CD4-positive, alpha-beta memory T cell (primary cell): ENCODE measurements around the gene CELF4. TPM values are rescaled to one million over a fixed set of nuclear protein-coding genes. Genes with fewer than 3 reads are reported as not detected.

Source experiments
- CTCF ChIA-PET: fragments of 350-600 bp; sonication (Branson Sonifier 250); formaldehyde crosslinking; loops from one replicate; lab custom pipeline; 2021; ENCODE audit warnings: inconsistent platforms; ENCODE audit not compliant: partially characterized antibody; lab: Charles Lee
- POLR2A ChIA-PET: fragments of 350-600 bp; sonication (Branson Sonifier 250); formaldehyde crosslinking; loops from one replicate; lab custom pipeline; 2021; ENCODE audit not compliant: partially characterized antibody; lab: Charles Lee
- DNase-seq, 5 donors: peaks; one replicate each; pipeline versions ENCODE4 v3.0.0 to v3.0.0-alpha.2; 2020 to 2022; ENCODE audit warnings: mixed read lengths in 1 of 5
- H3K27ac ChIP-seq: one replicate; pipeline ENCODE4 v1.7.0; 2013; ENCODE audit warnings: low read depth, low read length
- H3K27me3 ChIP-seq: 2 replicates; pipeline ENCODE4 v1.7.0; 2013; ENCODE audit warnings: mild to moderate bottlenecking, low read length, moderate library complexity; ENCODE audit not compliant: insufficient read depth
- H3K36me3 ChIP-seq: 2 replicates; pipeline ENCODE4 v1.7.0; 2013; ENCODE audit warnings: mild to moderate bottlenecking, low read length, moderate library complexity; ENCODE audit not compliant: insufficient read depth
- H3K4me1 ChIP-seq: 2 replicates; pipeline ENCODE4 v1.7.0; 2013; ENCODE audit warnings: mild to moderate bottlenecking, low read length, moderate library complexity; ENCODE audit not compliant: insufficient read depth
- H3K4me3 ChIP-seq, 2 donors: one replicate each; pipeline ENCODE4 v1.7.0; 2013; ENCODE audit warnings: low read length in 2 of 2, mild to moderate bottlenecking in 1 of 2
- H3K9me3 ChIP-seq, 2 donors: one replicate each; pipeline ENCODE4 v1.7.0; 2013; ENCODE audit warnings: low read length in 2 of 2, control low read depth in 1 of 2; ENCODE audit not compliant: control insufficient read depth in 1 of 2
- H3K27ac Mint-ChIP-seq, 7 donors: one replicate each; pipeline ENCODE4 v1.8.0; 2020 to 2021; ENCODE audit warnings: mixed read lengths in 7 of 7, mild to moderate bottlenecking in 6 of 7, inconsistent platforms in 3 of 7, moderate library complexity in 3 of 7
- H3K27me3 Mint-ChIP-seq, 2 donors: one replicate each; pipeline ENCODE4 v1.8.0; 2020 to 2021; ENCODE audit warnings: mixed read lengths in 2 of 2
- H3K36me3 Mint-ChIP-seq, 2 donors: one replicate each; pipeline ENCODE4 v1.8.0; 2020 to 2021; ENCODE audit warnings: mixed read lengths in 2 of 2, inconsistent platforms in 1 of 2, mild to moderate bottlenecking in 1 of 2
- H3K4me1 Mint-ChIP-seq, 4 donors: one replicate each; pipeline ENCODE4 v1.8.0; 2020 to 2021; ENCODE audit warnings: mixed read lengths in 4 of 4, mild to moderate bottlenecking in 1 of 4
- H3K4me3 Mint-ChIP-seq, 8 donors: one replicate each; pipeline ENCODE4 v1.8.0; 2020 to 2021; ENCODE audit warnings: mixed read lengths in 8 of 8, mild to moderate bottlenecking in 7 of 8, moderate library complexity in 6 of 8, inconsistent platforms in 3 of 8
- H3K9me3 Mint-ChIP-seq, 8 donors: one replicate each; pipeline ENCODE4 v1.8.0; 2020 to 2021; ENCODE audit warnings: mixed read lengths in 8 of 8, mild to moderate bottlenecking in 5 of 8, inconsistent platforms in 3 of 8, moderate library complexity in 1 of 8
- intact Hi-C: fragments of 100-400 bp; cut with micrococcal nuclease; formaldehyde crosslinking; loops from one replicate; pipeline ENCODE4 v1.15.1; 2023
- polyA plus RNA-seq, 2 donors: library from polyadenylated mRNA; unstranded; fragments of 300-500 nt; fragmentation: Illumina TruSeq; gene quantifications; one replicate each; pipeline ENCODE4 v1.2.3, GENCODE V29; 2021
- total RNA-seq, 2 experiments: library from RNA; stranded (reverse); gene quantifications; one replicate each; pipeline ENCODE4 v1.2.3, GENCODE V29; 2021

CELF4 gene
- total and polyA plus RNA-seq, 4 experiments from 2014 or later, result 0.23 TPM; not detected in 3

GRCh38 chr18:37253394-37254235 is 312.0 kb downstream of the CELF4 start:
- no peak overlapping the region for H3K4me3 ChIP-seq
- ChIA-PET POLR2A (no interaction called here), CTCF (no interaction called here)
- no peak overlapping the region for H3K4me3 Mint-ChIP-seq
- H3K36me3 ChIP-seq, result no peaks in the 10 kb centered on the region
- H3K36me3 Mint-ChIP-seq, result no peaks in the 10 kb centered on the region
- H3K9me3 ChIP-seq, result no peaks in the 10 kb centered on the region
- peaks cover 3 to 13% (median 7%) of the 10 kb centered on the region in 4 donors for H3K4me1 Mint-ChIP-seq
- H3K27ac ChIP-seq, result no peak overlapping the region
- no peaks in the 10 kb centered on the region for H3K4me1 ChIP-seq
- H3K9me3 Mint-ChIP-seq, result peaks cover 0 to 2% (median 0%) of the 10 kb centered on the region in 8 donors
- peaks cover 38 to 49% of the 10 kb centered on the region in 2 donors for H3K27me3 Mint-ChIP-seq
- peaks cover 3% of the 10 kb centered on the region for H3K27me3 ChIP-seq
- intact Hi-C loops, result no loop called here
- H3K27ac Mint-ChIP-seq, result no peak overlapping the region
- no peak for DNase-seq

- H3K9me3 ChIP-seq, result no peaks in the 10 kb centered on the region
- peak overlapping the region in 5 of 8 donors; percentile 27 to 73 (median 36) for H3K4me3 Mint-ChIP-seq
- H3K27me3 Mint-ChIP-seq, result peaks cover 37 to 48% of the 10 kb centered on the region in 2 donors
- intact Hi-C loops, result no loop called here
- H3K27me3 ChIP-seq, result peaks cover 3% of the 10 kb centered on the region
- peaks cover 0 to 2% (median 0%) of the 10 kb centered on the region in 8 donors for H3K9me3 Mint-ChIP-seq
- no peak overlapping the region for H3K4me3 ChIP-seq
- CTCF ChIA-PET, result no interaction called here
- POLR2A ChIA-PET, result no interaction called here
- no peak for DNase-seq
- no peaks in the 10 kb centered on the region for H3K36me3 Mint-ChIP-seq
- H3K27ac Mint-ChIP-seq, result no peak overlapping the region
- no peaks in the 10 kb centered on the region for H3K36me3 ChIP-seq
- H3K4me1 ChIP-seq, result no peaks in the 10 kb centered on the region
- peaks cover 3 to 13% (median 7%) of the 10 kb centered on the region in 4 donors for H3K4me1 Mint-ChIP-seq
- no peak overlapping the region for H3K27ac ChIP-seq
These were observed 312.7 kb downstream of the CELF4 start for GRCh38 chr18:37252854-37253393.

- no peak overlapping the region for H3K27ac Mint-ChIP-seq
These were observed 313.3 kb downstream of the CELF4 start for GRCh38 chr18:37252342-37252741.

GRCh38 chr18:37251679-37252078 is 313.9 kb downstream of the CELF4 start:
- intact Hi-C loops, result no loop called here
- Histone ChIP-seq H3K4me3 (no peak overlapping the region), H3K27me3 (peaks cover 3% of the 10 kb centered on the region), H3K9me3 (no peaks in the 10 kb centered on the region), H3K4me1 (no peaks in the 10 kb centered on the region), H3K27ac (no peak overlapping the region), H3K36me3 (no peaks in the 10 kb centered on the region)
- POLR2A ChIA-PET, result no interaction called here
- no peak for DNase-seq
- CTCF ChIA-PET, result no interaction called here
- Mint-ChIP-seq H3K4me1 (peaks cover 3 to 13% (median 7%) of the 10 kb centered on the region in 4 donors), H3K27me3 (peaks cover 37 to 49% of the 10 kb centered on the region in 2 donors), H3K9me3 (peaks cover 0 to 4% (median 0%) of the 10 kb centered on the region in 8 donors), H3K27ac (no peak overlapping the region), H3K36me3 (no peaks in the 10 kb centered on the region), H3K4me3 (peak overlapping the region in 1 of 8 donors; percentile 13)

More at GRCh38 chr18:37252342-37252741, 313.3 kb downstream of the CELF4 start:
- Histone ChIP-seq H3K27me3 (peaks cover 3% of the 10 kb centered on the region), H3K27ac (no peak overlapping the region), H3K9me3 (no peaks in the 10 kb centered on the region), H3K4me1 (no peaks in the 10 kb centered on the region), H3K4me3 (no peak overlapping the region), H3K36me3 (no peaks in the 10 kb centered on the region)
- intact Hi-C loops, result no loop called here
- Mint-ChIP-seq H3K9me3 (peaks cover 0 to 2% (median 0%) of the 10 kb centered on the region in 8 donors), H3K27me3 (peaks cover 37 to 48% of the 10 kb centered on the region in 2 donors), H3K4me1 (peaks cover 3 to 13% (median 7%) of the 10 kb centered on the region in 4 donors), H3K36me3 (no peaks in the 10 kb centered on the region), H3K4me3 (peak overlapping the region in 3 of 8 donors; percentile 27 to 51 (median 32))
- ChIA-PET POLR2A (no interaction called here), CTCF (no interaction called here)
- no peak for DNase-seq

- no peaks in the 10 kb centered on the region for H3K4me1 ChIP-seq
- Mint-ChIP-seq H3K27me3 (peaks cover 33 to 46% of the 10 kb centered on the region in 2 donors), H3K4me1 (peaks cover 3 to 13% (median 7%) of the 10 kb centered on the region in 4 donors), H3K36me3 (no peaks in the 10 kb centered on the region), H3K9me3 (peaks cover 0 to 5% (median 0%) of the 10 kb centered on the region in 8 donors), H3K27ac (no peak overlapping the region), H3K4me3 (no peak overlapping the region)
- ChIA-PET CTCF (no interaction called here), POLR2A (no interaction called here)
- intact Hi-C loops, result no loop called here
- no peaks in the 10 kb centered on the region for H3K36me3 ChIP-seq
- no peak overlapping the region for H3K27ac ChIP-seq
- DNase-seq, result no peak
- H3K27me3 ChIP-seq, result peaks cover 3% of the 10 kb centered on the region
- no peak overlapping the region for H3K4me3 ChIP-seq
- no peaks in the 10 kb centered on the region for H3K9me3 ChIP-seq
These were observed 315.5 kb downstream of the CELF4 start for GRCh38 chr18:37249895-37250618.

- Histone ChIP-seq H3K4me3 (no peak overlapping the region), H3K36me3 (no peaks in the 10 kb centered on the region), H3K4me1 (no peaks in the 10 kb centered on the region), H3K27me3 (no peaks in the 10 kb centered on the region), H3K9me3 (no peaks in the 10 kb centered on the region), H3K27ac (no peak overlapping the region)
- no peak for DNase-seq
- intact Hi-C loops, result no loop called here
- Mint-ChIP-seq H3K36me3 (no peaks in the 10 kb centered on the region), H3K27me3 (peaks cover 32 to 44% of the 10 kb centered on the region in 2 donors), H3K9me3 (peaks cover 0 to 8% (median under 1%) of the 10 kb centered on the region in 8 donors), H3K27ac (no peak overlapping the region), H3K4me1 (peaks cover 0 to 7% (median 4%) of the 10 kb centered on the region in 4 donors), H3K4me3 (no peak overlapping the region)
- CTCF ChIA-PET, result no interaction called here
- POLR2A ChIA-PET, result no interaction called here
These were observed 316.3 kb downstream of the CELF4 start for GRCh38 chr18:37249171-37249886.
